DOHH2 (cell line): ENCODE measurements around the gene CMIP.

Source experiments
- CTCF ChIP-seq: fragments of 200-600 bp; sonication (generic); IDR thresholded peaks from one replicate; pipeline ENCODE4 v1.5.1; 2014; ENCODE audit warnings: antibody characterized with exemption, mild to moderate bottlenecking, low read depth, low read length; ENCODE audit not compliant: poor library complexity, severe bottlenecking
- EZH2phosphoT487 ChIP-seq: fragments of 200-600 bp; sonication (generic); IDR thresholded peaks from 2 replicates; pipeline ENCODE4 v1.6.1; 2017; ENCODE audit warnings: borderline replicate concordance, mild to moderate bottlenecking, antibody characterized with exemption, low read length, moderate library complexity, mixed read lengths

- no peak for TF ChIP-seq CTCF
- no peak for TF ChIP-seq EZH2phosphoT487
Observed at GRCh38 chr16:81409016-81409556, 35.5 kb upstream of the CMIP start.
